ENCODE measurements around the gene PRKAR1B. TPM values are rescaled to one million over a fixed set of nuclear protein-coding genes. Genes with fewer than 3 reads are reported as not detected.

Gene PRKAR1B
- total RNA-seq, 1 experiment from 2014 or later, result 51.7 TPM

DNA sequence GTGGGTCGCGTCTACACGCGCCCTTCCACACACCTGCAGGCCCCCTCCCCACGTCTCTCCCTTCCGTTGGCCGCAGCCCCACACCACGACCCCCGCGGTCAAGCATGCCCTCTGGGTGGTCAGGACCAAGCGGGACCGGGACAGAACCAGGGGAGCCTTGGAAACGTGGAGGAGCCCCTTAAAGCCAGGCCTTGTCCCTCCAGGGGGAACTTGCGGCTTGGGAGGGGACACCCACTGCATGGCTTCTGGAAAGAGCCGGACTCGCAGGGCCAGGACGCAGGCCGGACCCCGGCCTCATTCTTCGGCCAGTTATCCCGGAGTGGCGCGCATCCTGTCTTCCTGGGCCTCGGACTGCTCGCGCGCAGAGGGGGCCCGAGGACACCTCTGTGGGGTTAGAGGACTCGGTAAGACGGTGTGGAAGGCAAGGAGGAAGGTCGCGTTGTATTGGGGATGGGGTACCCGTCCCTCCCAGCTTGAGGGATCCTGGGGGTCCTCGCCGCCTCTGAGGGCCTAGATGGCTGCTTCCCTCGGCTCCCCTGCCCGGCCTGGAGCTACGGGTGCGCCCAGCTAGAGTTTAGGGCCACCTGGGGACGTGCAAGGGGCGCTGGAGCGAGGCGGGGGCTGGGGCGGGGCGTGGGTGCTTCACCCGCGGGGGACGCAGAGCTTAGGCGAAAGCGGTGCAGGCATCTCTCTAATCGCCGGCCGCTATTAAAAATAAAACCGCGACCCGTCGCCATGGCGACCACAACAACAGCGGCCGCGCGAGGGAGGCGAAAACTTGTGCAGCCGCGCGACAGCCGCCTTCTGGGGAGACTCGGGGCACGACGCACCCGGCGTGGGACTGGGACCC, 205.6 kb downstream of the PRKAR1B start:
- no peak overlapping the region for H3K27ac ChIP-seq
- H3K9me2 ChIP-seq (ENCODE audit: insufficient read depth), result no peaks in the 10 kb centered on the region
- intact Hi-C loops (cut with micrococcal nuclease; ENCODE audit: unreplicated experiment), result no loop called here
- H3K27me3 ChIP-seq (ENCODE audit: insufficient read depth, low read depth), result no peaks in the 10 kb centered on the region
- no TSS peak for BruUV-seq (replicated peaks)
- no peak for TF ChIP-seq EZH2 (IDR thresholded peaks at IDR 0.05; ENCODE audit: low read depth)
- TF ChIP-seq, protein P1, sequence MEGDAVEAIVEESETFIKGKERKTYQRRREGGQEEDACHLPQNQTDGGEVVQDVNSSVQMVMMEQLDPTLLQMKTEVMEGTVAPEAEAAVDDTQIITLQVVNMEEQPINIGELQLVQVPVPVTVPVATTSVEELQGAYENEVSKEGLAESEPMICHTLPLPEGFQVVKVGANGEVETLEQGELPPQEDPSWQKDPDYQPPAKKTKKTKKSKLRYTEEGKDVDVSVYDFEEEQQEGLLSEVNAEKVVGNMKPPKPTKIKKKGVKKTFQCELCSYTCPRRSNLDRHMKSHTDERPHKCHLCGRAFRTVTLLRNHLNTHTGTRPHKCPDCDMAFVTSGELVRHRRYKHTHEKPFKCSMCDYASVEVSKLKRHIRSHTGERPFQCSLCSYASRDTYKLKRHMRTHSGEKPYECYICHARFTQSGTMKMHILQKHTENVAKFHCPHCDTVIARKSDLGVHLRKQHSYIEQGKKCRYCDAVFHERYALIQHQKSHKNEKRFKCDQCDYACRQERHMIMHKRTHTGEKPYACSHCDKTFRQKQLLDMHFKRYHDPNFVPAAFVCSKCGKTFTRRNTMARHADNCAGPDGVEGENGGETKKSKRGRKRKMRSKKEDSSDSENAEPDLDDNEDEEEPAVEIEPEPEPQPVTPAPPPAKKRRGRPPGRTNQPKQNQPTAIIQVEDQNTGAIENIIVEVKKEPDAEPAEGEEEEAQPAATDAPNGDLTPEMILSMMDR (conservative IDR thresholded peaks at IDR 0.05), result no peak
- no peaks in the 10 kb centered on the region for H4K20me1 ChIP-seq (ENCODE audit: insufficient read depth)
- ChIA-PET POLR2A (ENCODE audit: unreplicated experiment) (no interaction called here), CTCF (no interaction called here)
- no peaks in the 10 kb centered on the region for H3K9me3 ChIP-seq (ENCODE audit: insufficient read depth, low read depth)
- peaks cover 24% of the 10 kb centered on the region for H3K4me1 ChIP-seq (replicated peaks; ENCODE audit: insufficient read depth)
- H2AFZ ChIP-seq, result no peak overlapping the region
- peaks cover 25% of the 10 kb centered on the region; the same call in 1 of the 2 replicates for H3F3A ChIP-seq (ENCODE audit: insufficient read depth, low read depth)
- peak overlapping the region; percentile 45; the same call in 1 of the 2 replicates for H3K4me3 ChIP-seq
- H3K36me3 ChIP-seq (ENCODE audit: low read depth), result no peaks in the 10 kb centered on the region
- peak in 1 of 2 experiments; percentile 72 for DNase-seq
- H3K4me2 ChIP-seq, result peak overlapping the region; percentile 72
- peaks cover 12% of the 10 kb centered on the region for H3K79me2 ChIP-seq (ENCODE audit: low read depth)

DNA sequence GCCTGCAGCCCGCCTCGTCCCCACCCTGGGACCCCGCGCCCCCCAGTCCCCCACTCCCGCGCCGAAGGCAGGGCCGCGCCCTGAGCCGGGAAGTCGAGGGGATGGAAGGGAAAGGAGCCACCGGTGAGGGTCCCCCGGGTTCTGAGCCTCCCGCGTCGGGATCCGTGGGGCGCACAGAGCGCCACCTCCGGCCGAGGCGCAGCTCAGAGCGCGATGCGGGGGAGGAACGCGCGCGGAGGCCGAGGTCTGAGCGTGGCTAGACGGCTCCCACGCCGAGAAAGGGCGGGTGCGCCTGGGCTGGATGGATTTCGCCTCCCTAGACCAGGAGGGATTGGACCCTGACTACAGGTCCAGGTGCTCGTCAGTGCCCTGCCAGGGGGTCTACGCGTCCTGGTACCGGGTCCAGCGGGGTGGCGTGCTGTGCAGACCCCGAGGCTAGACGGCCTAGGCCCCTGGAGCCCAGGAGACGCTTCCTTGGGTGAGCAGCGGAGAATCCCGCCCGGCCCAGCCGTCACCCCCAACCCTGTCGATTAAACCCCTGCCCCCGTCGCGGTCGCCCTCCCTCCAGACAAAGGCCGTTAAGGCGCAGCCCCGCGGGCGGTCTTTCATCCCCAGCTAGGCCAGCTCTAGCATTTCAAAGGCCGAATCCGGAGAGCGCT, 206.4 kb downstream of the PRKAR1B start:
- Histone ChIP-seq H3K4me3 (peak overlapping the region; percentile 53; the same call in 1 of the 2 replicates), H3K9me2 (ENCODE audit: insufficient read depth) (no peaks in the 10 kb centered on the region), H4K20me1 (ENCODE audit: insufficient read depth) (no peaks in the 10 kb centered on the region), H3K79me2 (ENCODE audit: low read depth) (peaks cover 18% of the 10 kb centered on the region), H2AFZ (no peak overlapping the region), H3K4me2 (peak overlapping the region; percentile 90), H3K27me3 (ENCODE audit: insufficient read depth, low read depth) (no peaks in the 10 kb centered on the region), H3K4me1 (replicated peaks; ENCODE audit: insufficient read depth) (peaks cover 15% of the 10 kb centered on the region), H3K9me3 (ENCODE audit: insufficient read depth, low read depth) (no peaks in the 10 kb centered on the region), H3K36me3 (ENCODE audit: low read depth) (no peaks in the 10 kb centered on the region), H3F3A (ENCODE audit: insufficient read depth, low read depth) (peaks cover 22% of the 10 kb centered on the region; the same call in 1 of the 2 replicates), H3K27ac (no peak overlapping the region)
- CTCF ChIA-PET, result no interaction called here
- intact Hi-C loops (cut with micrococcal nuclease; ENCODE audit: unreplicated experiment), result no loop called here
- no peak for DNase-seq
- POLR2A ChIA-PET (ENCODE audit: unreplicated experiment), result no interaction called here
- BruUV-seq (replicated peaks), result no TSS peak
- TF ChIP-seq EZH2 (IDR thresholded peaks at IDR 0.05; ENCODE audit: low read depth), result no peak
- TF ChIP-seq, protein P1 (conservative IDR thresholded peaks at IDR 0.05), result no peak

DNA sequence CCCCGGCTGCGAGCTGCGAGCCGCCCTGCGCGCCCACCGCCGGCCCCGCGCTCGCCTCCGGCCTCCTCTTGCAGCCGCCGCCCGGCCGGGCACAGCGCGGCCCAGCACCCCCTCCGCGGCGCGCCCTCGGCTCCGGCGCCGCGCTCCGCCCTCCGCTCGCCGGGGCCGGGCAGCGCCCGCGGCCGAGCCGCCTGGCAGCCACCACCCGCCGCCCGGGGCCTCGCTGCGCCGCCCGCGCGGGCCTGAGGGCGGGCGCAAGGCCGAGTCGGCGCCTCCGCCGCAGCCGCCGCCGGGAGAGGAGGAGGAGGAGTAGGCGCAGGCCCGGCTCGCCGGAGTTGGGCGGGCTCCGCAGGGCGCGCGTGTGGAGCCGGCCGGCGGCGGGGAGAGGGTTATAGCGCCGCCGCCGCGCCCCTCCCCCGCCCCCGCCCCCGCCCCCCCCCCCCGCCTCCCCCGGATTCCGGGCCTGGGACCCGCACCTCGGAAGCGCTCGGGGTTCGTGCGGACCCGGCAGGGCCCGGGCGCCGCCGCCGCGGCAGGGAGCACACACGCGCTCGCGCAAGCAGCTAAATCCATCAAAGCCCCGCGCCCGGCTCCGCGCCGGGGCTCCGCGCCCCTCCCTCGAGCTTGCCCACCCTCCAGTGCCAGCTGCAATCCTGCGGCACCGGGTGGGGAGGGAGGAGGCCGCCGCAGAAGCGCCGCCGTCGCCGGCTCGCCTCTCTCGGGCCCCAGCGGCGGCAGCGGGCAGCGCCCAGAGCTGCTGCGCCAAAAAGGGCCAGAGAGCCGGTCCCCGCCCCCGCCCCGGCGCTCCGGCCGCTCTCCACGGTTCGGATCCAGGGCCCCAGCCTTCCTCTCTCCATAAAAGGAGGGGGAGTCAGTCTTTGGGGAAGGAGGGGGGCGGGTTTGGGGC, 207.3 kb downstream of the PRKAR1B start, which contains the start of gene PDGFA:
Gene PDGFA, minus strand, starts transcription at position 363 of the 907 bp plus-strand sequence. CDS start 845 bp downstream, outside the sequence.
- Histone ChIP-seq H3K9me2 (ENCODE audit: insufficient read depth) (no peaks in the 10 kb centered on the region), H3K79me2 (ENCODE audit: low read depth) (peaks cover 27% of the 10 kb centered on the region), H3K4me3 (peak within 1 kb of the TSS; percentile 95), H3K4me1 (replicated peaks; ENCODE audit: insufficient read depth) (peaks cover 10% of the 10 kb centered on the region; the same call in 1 of the 2 replicates), H4K20me1 (ENCODE audit: insufficient read depth) (peaks cover 5% of the 10 kb centered on the region; the same call in 1 of the 2 replicates), H3K9me3 (ENCODE audit: insufficient read depth, low read depth) (no peaks in the 10 kb centered on the region), H3K36me3 (ENCODE audit: low read depth) (no peaks in the 10 kb centered on the region), H3K27ac (peak within 1 kb of the TSS; percentile 17; the same call in 1 of the 2 replicates), H3K27me3 (ENCODE audit: insufficient read depth, low read depth) (no peaks in the 10 kb centered on the region), H3K4me2 (peak within 1 kb of the TSS; percentile 98), H3F3A (ENCODE audit: insufficient read depth, low read depth) (peaks cover 19% of the 10 kb centered on the region; the same call in 1 of the 2 replicates), H2AFZ (peak within 1 kb of the TSS; percentile 81)
- POLR2A ChIA-PET (ENCODE audit: unreplicated experiment), result interaction anchor here (0.6 to 1.3 kb wide), 2 partner anchors 19 to 79 kb away, joined by 7 to 13 read pairs; no protein-coding TSS in a partner anchor
- DNase-seq, result peak in 1 of 2 experiments; percentile 73
- CTCF ChIA-PET, result no interaction called here
- BruUV-seq (replicated peaks), result no TSS peak
- TF ChIP-seq EZH2 (IDR thresholded peaks at IDR 0.05; ENCODE audit: low read depth), result no peak
- TF ChIP-seq, protein P1 (conservative IDR thresholded peaks at IDR 0.05), result no peak; the same call in 1 of the 2 replicates
- intact Hi-C loops (cut with micrococcal nuclease; ENCODE audit: unreplicated experiment), result loop anchor here (2.0 kb wide), 3 partner anchors 19 to 213 kb away; no protein-coding TSS in a partner anchor

Data from PC-9 (cell line).